H9 (cell line): ENCODE data around the gene DOCK2. TPM values are rescaled to one million over a fixed set of nuclear protein-coding genes. Genes with fewer than 3 reads are reported as not detected.

ENCODE experiments used
- DNase-seq: peaks from one replicate; pipeline ENCODE4 v3.0.0-alpha.2; 2017
- H2AFZ ChIP-seq: one replicate; pipeline ENCODE4 v1.6.1; 2013; ENCODE audit warnings: mild to moderate bottlenecking, low read length, control low read depth, moderate library complexity
- H2AK5ac ChIP-seq: 2 replicates; pipeline ENCODE4 v1.6.1; 2013; ENCODE audit warnings: low read length, control low read depth, mixed read lengths; ENCODE audit not compliant: insufficient read length
- H2BK120ac ChIP-seq: one replicate; pipeline ENCODE4 v1.6.1; 2013; ENCODE audit warnings: low read depth, mild to moderate bottlenecking, low read length, control low read depth, inconsistent platforms; ENCODE audit not compliant: poor library complexity, severe bottlenecking
- H2BK12ac ChIP-seq: 2 replicates; pipeline ENCODE4 v1.6.1; 2013; ENCODE audit warnings: low read length, control low read depth, mixed read lengths, low read depth; ENCODE audit not compliant: insufficient read length
- H2BK15ac ChIP-seq: 2 replicates; pipeline ENCODE4 v1.6.1; 2013; ENCODE audit warnings: low read depth, low read length, control low read depth
- H2BK20ac ChIP-seq: one replicate; pipeline ENCODE4 v1.6.1; 2013; ENCODE audit warnings: low read depth, mild to moderate bottlenecking, low read length, control low read depth, inconsistent platforms; ENCODE audit not compliant: poor library complexity, severe bottlenecking
- H2BK5ac ChIP-seq: 2 replicates; pipeline ENCODE4 v1.6.1; 2013; ENCODE audit warnings: low read length, control low read depth, mixed read lengths; ENCODE audit not compliant: insufficient read length
- H3K14ac ChIP-seq: 2 replicates; pipeline ENCODE4 v1.6.1; 2013; ENCODE audit warnings: low read length, control low read depth; ENCODE audit not compliant: insufficient read depth
- H3K18ac ChIP-seq: 2 replicates; pipeline ENCODE4 v1.6.1; 2013; ENCODE audit warnings: low read depth, mild to moderate bottlenecking, mixed read lengths, low read length, control low read depth; ENCODE audit not compliant: insufficient read length
- H3K23ac ChIP-seq: 2 replicates; pipeline ENCODE4 v1.6.1; 2013; ENCODE audit warnings: low read length, control low read depth, mixed read lengths, low read depth; ENCODE audit not compliant: insufficient read length
- H3K23me2 ChIP-seq: 2 replicates; pipeline ENCODE4 v1.6.1; 2013; ENCODE audit warnings: low read depth, mild to moderate bottlenecking, mixed read lengths, low read length, control low read depth; ENCODE audit not compliant: insufficient read length, poor library complexity, severe bottlenecking
- H3K27ac ChIP-seq: 2 replicates; pipeline ENCODE4 v1.5.1; 2013; ENCODE audit warnings: low read length, control low read depth, mixed read lengths, low read depth; ENCODE audit not compliant: insufficient read length
- H3K27me3 ChIP-seq: 2 replicates; pipeline ENCODE4 v1.6.1; 2013; ENCODE audit warnings: low read length, control low read depth, inconsistent platforms; ENCODE audit not compliant: insufficient read depth
- H3K4ac ChIP-seq: 2 replicates; pipeline ENCODE4 v1.6.1; 2013; ENCODE audit warnings: low read depth, mild to moderate bottlenecking, control low read depth, inconsistent platforms, low read length, moderate library complexity
- H3K4me1 ChIP-seq: 2 replicates; pipeline ENCODE4 v1.6.1; 2013; ENCODE audit warnings: low read length, control low read depth, inconsistent platforms; ENCODE audit not compliant: insufficient read depth
- H3K4me2 ChIP-seq: 2 replicates; pipeline ENCODE4 v1.6.1; 2013; ENCODE audit warnings: low read length, control low read depth, mixed read lengths; ENCODE audit not compliant: insufficient read length, insufficient read depth
- H3K56ac ChIP-seq: 2 replicates; pipeline ENCODE4 v1.6.1; 2013; ENCODE audit warnings: low read depth, mild to moderate bottlenecking, mixed read lengths, low read length, control low read depth; ENCODE audit not compliant: insufficient read length
- H3K79me1 ChIP-seq: 2 replicates; pipeline ENCODE4 v1.6.1; 2013; ENCODE audit warnings: low read depth, mild to moderate bottlenecking, moderate library complexity, low read length, control low read depth, inconsistent platforms; ENCODE audit not compliant: insufficient read depth, poor library complexity, severe bottlenecking
- H3K79me2 ChIP-seq: 2 replicates; pipeline ENCODE4 v1.6.1; 2013; ENCODE audit warnings: low read length, control low read depth, inconsistent platforms; ENCODE audit not compliant: insufficient read depth
- H3K9ac ChIP-seq: 2 replicates; pipeline ENCODE4 v1.6.1; 2013; ENCODE audit warnings: low read length, control low read depth, mixed read lengths; ENCODE audit not compliant: insufficient read length; ENCODE audit errors: extremely low read depth
- H3K9me3 ChIP-seq: one replicate; pipeline ENCODE4 v1.6.1; 2013; ENCODE audit warnings: low read depth, low read length, inconsistent platforms; ENCODE audit not compliant: control insufficient read depth
- H3T11ph ChIP-seq: one replicate; pipeline ENCODE4 v1.6.1; 2013; ENCODE audit warnings: mild to moderate bottlenecking, low read length, control low read depth, inconsistent platforms
- H4K20me1 ChIP-seq: one replicate; pipeline ENCODE4 v1.6.1; 2013; ENCODE audit not compliant: control insufficient read depth, insufficient read length, insufficient read depth
- H4K5ac ChIP-seq: 2 replicates; pipeline ENCODE4 v1.6.1; 2013; ENCODE audit warnings: low read depth, mild to moderate bottlenecking, mixed read lengths, low read length, control low read depth; ENCODE audit not compliant: insufficient read length
- H4K8ac ChIP-seq: replicated peaks from 2 replicates; pipeline ENCODE4 v1.6.1; 2013; ENCODE audit warnings: low read length, control low read depth, mixed read lengths, low read depth; ENCODE audit not compliant: insufficient read length
- H4K91ac ChIP-seq: 2 replicates; pipeline ENCODE4 v1.6.1; 2013; ENCODE audit warnings: low read depth, mild to moderate bottlenecking, moderate library complexity, mixed read lengths, low read length, control low read depth; ENCODE audit not compliant: insufficient read length
- H3K27ac Mint-ChIP-seq, 3 experiments: 2 replicates in 2 of 3; 3 replicates in 1 of 3; pipeline ENCODE4 v1.8.0; 2020 to 2021; ENCODE audit warnings: mixed read lengths in 3 of 3, mild to moderate bottlenecking in 1 of 3, moderate library complexity in 1 of 3
- H3K27me3 Mint-ChIP-seq: 2 replicates; pipeline ENCODE4 v1.8.0; 2021; ENCODE audit warnings: low read depth, mild to moderate bottlenecking, moderate library complexity, mixed read lengths
- H3K36me3 Mint-ChIP-seq, 3 experiments: 2 replicates in 2 of 3; 3 replicates in 1 of 3; pipeline ENCODE4 v1.8.0; 2020 to 2021; ENCODE audit warnings: low read depth in 3 of 3, mixed read lengths in 3 of 3; ENCODE audit not compliant: insufficient read depth in 1 of 3
- H3K4me1 Mint-ChIP-seq, 2 experiments: 2 replicates each; pipeline ENCODE4 v1.8.0; 2020; ENCODE audit warnings: mixed read lengths in 2 of 2
- H3K4me3 Mint-ChIP-seq, 2 experiments: 2 replicates in 1 of 2; 3 replicates in 1 of 2; pipeline ENCODE4 v1.8.0; 2020 to 2021; ENCODE audit warnings: mild to moderate bottlenecking in 2 of 2, mixed read lengths in 2 of 2, moderate library complexity in 1 of 2
- H3K9me3 Mint-ChIP-seq, 2 experiments: 2 replicates in 1 of 2; 3 replicates in 1 of 2; pipeline ENCODE4 v1.8.0; 2020; ENCODE audit warnings: mild to moderate bottlenecking in 2 of 2, mixed read lengths in 2 of 2, moderate library complexity in 1 of 2
- WGBS: extraction: QIAGEN DNeasy Blood & Tissue Kit; methylation state at CpG from one replicate; pipeline ENCODE4 v1.1.7; 2013; ENCODE audit warnings: missing lambda C conversion rate, low lambda C conversion rate, mixed read lengths; ENCODE audit not compliant: insufficient read length; ENCODE audit errors: extremely low coverage; 5-methylcytosine and 5-hydroxymethylcytosine counted together
- total RNA-seq: library from RNA; stranded (reverse); gene quantifications from 2 replicates; pipeline ENCODE4 v1.2.1, GENCODE V29; 2021
- TF ChIP-seq, protein P1 (sequence below): fragments of 200-600 bp; sonication (generic); conservative IDR thresholded peaks from 3 replicates; pipeline ENCODE4 v1.8.0; 2021; ENCODE audit warnings: antibody characterized with exemption, mild to moderate bottlenecking

Gene DOCK2
- total RNA-seq, 1 experiment from 2014 or later, result 7.8 TPM

GRCh38 chr5:169811680-169812079, 174.6 kb downstream of the DOCK2 start:
- Histone ChIP-seq H2BK12ac (no peak overlapping the region), H3T11ph (no peak overlapping the region), H2BK20ac (no peak overlapping the region), H3K4ac (no peak overlapping the region), H2AFZ (no peak overlapping the region), H3K9ac (no peak overlapping the region), H3K27ac (no peak overlapping the region), H4K8ac (no peak overlapping the region), H3K56ac (no peak overlapping the region), H3K27me3 (no peaks in the 10 kb centered on the region), H3K23ac (no peak overlapping the region), H2BK15ac (no peak overlapping the region), H3K79me2 (no peaks in the 10 kb centered on the region), H2BK120ac (no peak overlapping the region), H3K4me1 (peaks cover 13% of the 10 kb centered on the region), H2BK5ac (no peak overlapping the region), H3K4me2 (no peak overlapping the region), H4K20me1 (no peaks in the 10 kb centered on the region), H2AK5ac (no peak overlapping the region), H3K14ac (no peak overlapping the region), H3K79me1 (no peaks in the 10 kb centered on the region), H3K18ac (no peak overlapping the region), H4K91ac (no peak overlapping the region), H3K23me2 (no peaks in the 10 kb centered on the region), H3K9me3 (no peaks in the 10 kb centered on the region), H4K5ac (no peak overlapping the region)
- Mint-ChIP-seq H3K4me3 (no peak overlapping the region; a peak in 1 of 5 replicates), H3K27me3 (peaks cover 24% of the 10 kb centered on the region), H3K27ac (peak overlapping the region in 1 of 3 experiments; percentile 53; a peak in 2 of 7 replicates), H3K4me1 (peaks cover 47 to 56% of the 10 kb centered on the region in 2 experiments), H3K9me3 (peaks cover 5 to 7% of the 10 kb centered on the region in 2 experiments; a peak in 4 of 5 replicates), H3K36me3 (peaks cover 0 to 13% (median 3%) of the 10 kb centered on the region in 3 experiments; a peak in 4 of 7 replicates)
- TF ChIP-seq, protein P1, sequence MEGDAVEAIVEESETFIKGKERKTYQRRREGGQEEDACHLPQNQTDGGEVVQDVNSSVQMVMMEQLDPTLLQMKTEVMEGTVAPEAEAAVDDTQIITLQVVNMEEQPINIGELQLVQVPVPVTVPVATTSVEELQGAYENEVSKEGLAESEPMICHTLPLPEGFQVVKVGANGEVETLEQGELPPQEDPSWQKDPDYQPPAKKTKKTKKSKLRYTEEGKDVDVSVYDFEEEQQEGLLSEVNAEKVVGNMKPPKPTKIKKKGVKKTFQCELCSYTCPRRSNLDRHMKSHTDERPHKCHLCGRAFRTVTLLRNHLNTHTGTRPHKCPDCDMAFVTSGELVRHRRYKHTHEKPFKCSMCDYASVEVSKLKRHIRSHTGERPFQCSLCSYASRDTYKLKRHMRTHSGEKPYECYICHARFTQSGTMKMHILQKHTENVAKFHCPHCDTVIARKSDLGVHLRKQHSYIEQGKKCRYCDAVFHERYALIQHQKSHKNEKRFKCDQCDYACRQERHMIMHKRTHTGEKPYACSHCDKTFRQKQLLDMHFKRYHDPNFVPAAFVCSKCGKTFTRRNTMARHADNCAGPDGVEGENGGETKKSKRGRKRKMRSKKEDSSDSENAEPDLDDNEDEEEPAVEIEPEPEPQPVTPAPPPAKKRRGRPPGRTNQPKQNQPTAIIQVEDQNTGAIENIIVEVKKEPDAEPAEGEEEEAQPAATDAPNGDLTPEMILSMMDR, result no peak
- DNase-seq, result no peak
- WGBS, result no CpG with 5 or more reads among the region's 5 CpGs
